Spleen (tissue), 7 donors: ENCODE results near the gene IQCF6.

Experiments
- POLR2A ChIP-seq, 3 donors: fragments of 450-650 bp; IDR thresholded peaks; one replicate each; pipeline ENCODE4 v1.5.1; 2017; ENCODE audit warnings: antibody characterized with exemption in 3 of 3, mild to moderate bottlenecking in 1 of 3
- POLR2AphosphoS5 ChIP-seq, 3 donors: sonication (generic); formaldehyde crosslinking; IDR thresholded peaks; one replicate each; pipeline ENCODE4 v1.5.1; 2017; ENCODE audit warnings: antibody characterized with exemption in 3 of 3
- TF ChIP-seq, protein P1 (sequence below), 11 experiments: fragments of 200-600 bp in 7 of 11; fragments of 450-650 bp in 4 of 11; sonication (generic) in 4 of 11; IDR thresholded peaks in 8 of 11; conservative IDR thresholded peaks in 3 of 11; 1 replicate in 7 of 11; 2 replicates in 4 of 11; pipeline versions ENCODE4 v1.4.0 to v1.8.0; 2016 to 2021; ENCODE audit warnings: antibody characterized with exemption in 11 of 11, inconsistent platforms in 4 of 11, mild to moderate bottlenecking in 1 of 11
- donor health status: DM: no; HTN: no; CAD: no; lungs with moderate emphysema.
- donor health status: DM: no; HTN: no; CAD: no.
- donor health status: DM: no; HTN: no; CAD: no.

DNA sequence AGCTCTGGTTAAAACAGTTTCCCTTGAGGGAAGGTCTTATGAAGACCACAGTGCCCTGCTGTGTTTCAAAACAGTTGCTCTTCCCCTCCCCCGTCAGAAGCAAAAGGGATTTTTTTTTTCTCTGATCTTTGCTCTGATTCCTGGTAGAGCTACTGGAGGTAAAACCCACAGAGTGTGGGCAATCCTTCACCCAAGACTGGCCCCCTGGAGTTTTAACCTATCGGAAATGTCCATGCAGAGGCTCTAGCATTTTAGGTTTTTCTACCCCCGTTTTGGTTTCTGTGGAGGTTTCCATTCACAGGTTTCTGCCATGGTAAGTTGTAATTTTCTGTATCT lies 44.5 kb downstream of the IQCF6 start:
- no peak for TF ChIP-seq POLR2A (IDR thresholded peaks at IDR 0.05)
- TF ChIP-seq, protein P1, sequence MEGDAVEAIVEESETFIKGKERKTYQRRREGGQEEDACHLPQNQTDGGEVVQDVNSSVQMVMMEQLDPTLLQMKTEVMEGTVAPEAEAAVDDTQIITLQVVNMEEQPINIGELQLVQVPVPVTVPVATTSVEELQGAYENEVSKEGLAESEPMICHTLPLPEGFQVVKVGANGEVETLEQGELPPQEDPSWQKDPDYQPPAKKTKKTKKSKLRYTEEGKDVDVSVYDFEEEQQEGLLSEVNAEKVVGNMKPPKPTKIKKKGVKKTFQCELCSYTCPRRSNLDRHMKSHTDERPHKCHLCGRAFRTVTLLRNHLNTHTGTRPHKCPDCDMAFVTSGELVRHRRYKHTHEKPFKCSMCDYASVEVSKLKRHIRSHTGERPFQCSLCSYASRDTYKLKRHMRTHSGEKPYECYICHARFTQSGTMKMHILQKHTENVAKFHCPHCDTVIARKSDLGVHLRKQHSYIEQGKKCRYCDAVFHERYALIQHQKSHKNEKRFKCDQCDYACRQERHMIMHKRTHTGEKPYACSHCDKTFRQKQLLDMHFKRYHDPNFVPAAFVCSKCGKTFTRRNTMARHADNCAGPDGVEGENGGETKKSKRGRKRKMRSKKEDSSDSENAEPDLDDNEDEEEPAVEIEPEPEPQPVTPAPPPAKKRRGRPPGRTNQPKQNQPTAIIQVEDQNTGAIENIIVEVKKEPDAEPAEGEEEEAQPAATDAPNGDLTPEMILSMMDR (IDR thresholded peaks at IDR 0.05 in 8 of 11, conservative IDR thresholded peaks at IDR 0.05 in 3 of 11): no peak
- no peak for TF ChIP-seq POLR2AphosphoS5 (IDR thresholded peaks at IDR 0.05)
